HG02981 (cell line): ENCODE data around the gene DNAH3.
"Not testable (repeated sequence)": the region's sequence is repeated elsewhere in the genome, so short reads cannot be mapped to it uniquely, and the experiment has no call there.

ENCODE experiments used
- ATAC-seq: cut with Tn5 transposase; IDR thresholded peaks from one replicate; pipeline ENCODE4 v1.9.1; 2021; ENCODE audit warnings: mild to moderate bottlenecking, moderate library complexity; ENCODE audit not compliant: unreplicated experiment

DNAH3 gene

GRCh38 chr16:20948444-20948843 is 202.2 kb downstream of the DNAH3 start:
- no peak for ATAC-seq

GRCh38 chr16:20946015-20946629 is 204.5 kb downstream of the DNAH3 start:
- ATAC-seq, result no peak

DNA sequence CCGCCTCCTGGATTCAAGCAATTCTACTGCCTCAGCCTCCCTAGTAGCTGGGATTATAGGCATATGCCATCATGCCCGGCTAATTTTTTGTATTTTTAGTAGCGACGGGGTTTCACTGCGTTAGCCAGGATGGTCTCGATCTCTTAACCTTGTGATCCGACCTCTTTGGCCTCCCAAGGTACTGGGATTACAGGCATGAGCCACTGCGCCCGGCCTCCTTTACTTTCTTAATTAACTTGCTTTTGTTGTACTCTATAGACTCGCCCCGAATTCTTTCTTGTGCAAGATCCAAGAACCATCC is 205.1 kb downstream of the DNAH3 start:
- ATAC-seq, result not testable (repeated sequence)

DNA sequence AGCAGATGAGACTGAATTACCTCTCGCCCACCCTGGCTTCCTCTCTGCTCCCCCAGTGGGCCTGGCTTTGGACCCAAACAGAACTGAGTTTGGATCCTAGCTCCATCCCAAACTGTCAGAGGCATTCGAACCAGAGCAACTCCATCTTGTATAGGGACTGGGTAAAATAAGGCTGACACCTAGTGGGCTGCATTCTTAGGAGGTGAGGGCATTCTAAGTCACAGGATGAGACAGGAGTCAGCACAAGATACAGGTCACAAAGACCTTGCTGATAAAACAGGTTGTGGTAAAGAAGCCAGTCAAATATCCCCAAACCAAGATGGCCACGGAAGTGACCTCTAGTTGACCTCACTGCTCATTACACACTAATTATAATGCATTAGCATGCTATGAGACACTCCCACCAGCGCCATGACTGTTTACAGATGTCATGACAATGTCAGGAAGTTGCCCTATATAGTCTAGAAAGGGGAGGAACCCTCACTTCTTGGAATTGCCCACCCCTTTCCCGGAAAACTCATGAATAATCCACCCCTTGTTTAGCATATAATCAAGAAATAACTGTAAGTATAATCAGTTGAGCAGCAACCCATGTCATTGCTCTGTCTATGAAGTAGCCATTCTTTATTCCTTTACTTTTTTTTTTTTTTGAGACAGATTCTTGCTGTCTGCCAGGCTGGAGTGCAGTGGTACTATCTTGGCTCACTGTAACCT is 205.6 kb downstream of the DNAH3 start:
- ATAC-seq, result no peak

GRCh38 chr16:20942256-20942655 is 208.4 kb downstream of the DNAH3 start:
- ATAC-seq, result no peak

- no peak for ATAC-seq
These were observed 209.1 kb downstream of the DNAH3 start for GRCh38 chr16:20941636-20941926.

- ATAC-seq, result no peak
These were observed 209.6 kb downstream of the DNAH3 start for GRCh38 chr16:20940871-20941635.

DNA sequence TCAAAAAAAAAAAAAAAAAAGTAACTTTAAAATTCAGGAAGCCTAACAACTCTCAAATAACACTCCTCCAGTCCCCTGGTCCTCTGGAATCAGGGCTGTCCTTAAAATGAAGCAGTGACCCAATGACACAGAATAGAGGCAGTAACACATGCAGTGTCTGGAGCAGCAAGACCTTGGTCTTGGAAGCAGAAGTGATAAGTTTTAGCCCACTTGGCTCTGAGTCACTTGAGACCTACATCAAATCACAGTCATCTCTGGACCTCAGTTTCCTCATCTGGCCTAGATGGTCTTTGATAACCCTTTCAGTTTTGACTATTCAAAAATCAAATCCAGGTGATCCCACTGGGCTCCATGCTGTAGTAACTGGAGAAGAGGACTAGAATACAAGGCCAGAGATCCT is 211.0 kb downstream of the DNAH3 start:
- no peak for ATAC-seq

- ATAC-seq, result no peak
These were observed 212.2 kb downstream of the DNAH3 start for GRCh38 chr16:20938426-20938825.

DNA sequence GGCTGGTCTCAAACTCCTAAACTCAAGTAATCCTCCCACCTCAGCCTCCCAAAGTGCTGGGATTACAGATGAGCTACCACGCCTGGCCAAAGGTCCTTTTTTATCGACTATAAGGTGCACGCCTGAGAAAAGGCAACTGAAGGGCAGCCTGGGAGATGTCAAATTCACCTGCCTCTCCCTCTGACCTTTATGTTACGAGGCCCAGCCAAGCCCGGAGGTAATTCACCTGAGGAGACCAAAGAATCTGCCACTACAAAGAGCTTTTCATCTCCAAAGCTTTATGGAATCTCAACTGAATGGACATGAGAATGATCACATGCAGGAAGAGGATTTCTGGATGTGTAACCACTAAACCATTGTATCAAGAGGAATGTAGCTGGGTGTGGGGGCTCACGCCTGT is 212.9 kb downstream of the DNAH3 start:
- ATAC-seq, result no peak

- no peak for ATAC-seq
These were observed 217.1 kb downstream of the DNAH3 start for GRCh38 chr16:20933589-20933988.

- no peak for ATAC-seq
These were observed 219.5 kb downstream of the DNAH3 start for GRCh38 chr16:20931066-20931600.

DNA sequence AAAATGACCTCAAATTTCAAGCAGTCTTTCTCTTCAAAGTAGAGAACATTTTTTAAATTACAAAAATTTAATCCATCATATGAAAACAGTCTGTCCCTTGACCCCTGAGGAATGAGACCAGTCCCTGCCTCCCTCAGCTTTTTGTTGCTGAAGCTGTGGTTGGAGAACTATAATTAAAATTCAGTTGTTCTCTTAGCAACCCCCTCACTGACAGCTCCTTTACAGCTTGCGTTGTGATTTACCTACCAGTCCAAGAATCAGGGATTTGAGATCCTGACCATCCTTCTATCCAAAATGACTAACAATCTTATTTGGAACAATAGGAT is 220.3 kb downstream of the DNAH3 start:
- ATAC-seq, result no peak

- ATAC-seq, result not testable (repeated sequence)
These were observed 220.8 kb downstream of the DNAH3 start for GRCh38 chr16:20929676-20930364.

GRCh38 chr16:20928774-20929411 is 221.8 kb downstream of the DNAH3 start:
- ATAC-seq, result no peak

GRCh38 chr16:20925751-20926150 is 224.9 kb downstream of the DNAH3 start:
- ATAC-seq, result no peak

GRCh38 chr16:20923876-20924275 is 226.8 kb downstream of the DNAH3 start:
- no peak for ATAC-seq

DNA sequence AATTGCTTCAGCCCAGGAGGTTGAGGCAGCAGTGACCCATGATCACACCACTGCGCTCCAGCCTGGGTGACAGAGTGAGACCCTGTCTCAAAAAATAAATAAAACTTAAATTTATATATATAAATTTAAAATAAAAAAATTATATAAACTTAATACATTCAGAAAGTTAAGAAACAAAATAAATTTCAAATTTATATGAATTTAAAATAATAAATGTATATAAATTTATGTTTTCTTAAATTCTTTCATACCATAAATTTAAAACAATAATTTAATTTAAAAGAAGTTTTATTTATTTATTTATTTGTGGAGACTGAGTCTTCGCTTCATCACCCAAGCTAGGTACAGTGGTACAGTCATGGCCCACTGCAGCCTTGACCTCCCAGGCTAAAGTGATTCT is 229.8 kb downstream of the DNAH3 start:
- no peak for ATAC-seq

DNA sequence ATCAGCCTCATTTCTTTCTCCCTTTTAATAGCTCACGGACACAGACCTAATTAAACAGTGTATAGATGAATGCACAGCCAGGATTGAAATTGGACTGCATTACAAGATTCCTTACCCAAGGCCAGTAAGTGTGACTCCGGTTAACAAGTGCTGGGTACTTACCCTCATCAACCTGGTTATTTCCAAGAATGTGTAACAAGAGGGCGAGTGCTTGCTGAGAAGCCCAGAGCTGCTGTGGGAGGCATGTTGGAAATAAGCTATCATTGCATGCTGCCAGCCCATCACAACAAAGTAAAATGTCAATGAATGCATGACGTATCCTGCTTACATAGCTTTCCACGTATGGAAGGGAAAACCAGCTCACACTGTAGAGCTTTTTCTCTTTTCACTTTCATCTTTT is 230.6 kb downstream of the DNAH3 start:
- no peak for ATAC-seq

DNA sequence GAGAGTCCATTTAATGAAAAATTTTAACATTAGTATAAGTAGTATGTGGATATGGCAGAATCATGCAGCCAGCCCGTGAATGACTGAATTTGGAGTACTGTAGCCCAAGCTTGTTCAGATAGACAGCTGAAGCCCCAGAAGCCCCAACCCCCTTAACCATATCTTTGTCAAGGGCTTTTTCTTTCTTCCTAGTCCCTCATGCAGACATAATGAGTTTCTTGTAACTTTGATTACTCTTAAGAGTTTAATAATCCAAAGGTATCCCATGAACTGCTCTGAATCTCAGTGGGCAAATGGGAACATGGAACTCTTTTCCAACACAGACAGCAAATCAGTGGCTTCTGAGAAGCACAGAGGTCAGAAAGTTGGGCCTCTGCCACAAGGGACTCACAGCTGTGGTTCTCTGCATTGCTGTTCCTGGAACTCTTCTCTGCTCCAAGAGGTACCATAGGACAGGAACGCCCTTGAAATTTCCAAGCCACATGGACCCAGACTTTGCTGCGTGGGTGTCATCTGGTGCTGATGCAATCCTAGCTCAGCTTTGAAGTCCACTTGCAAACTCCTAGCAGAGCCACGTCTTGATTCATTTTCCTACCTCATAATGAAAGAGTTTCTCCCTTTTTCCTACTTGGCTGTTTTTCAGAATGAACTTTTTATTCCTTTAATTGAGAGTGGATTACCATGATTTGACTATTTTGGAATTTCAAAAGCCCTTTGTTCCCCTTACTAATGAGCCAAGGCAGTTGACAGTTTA is 232.0 kb downstream of the DNAH3 start:
- no peak for ATAC-seq

DNA sequence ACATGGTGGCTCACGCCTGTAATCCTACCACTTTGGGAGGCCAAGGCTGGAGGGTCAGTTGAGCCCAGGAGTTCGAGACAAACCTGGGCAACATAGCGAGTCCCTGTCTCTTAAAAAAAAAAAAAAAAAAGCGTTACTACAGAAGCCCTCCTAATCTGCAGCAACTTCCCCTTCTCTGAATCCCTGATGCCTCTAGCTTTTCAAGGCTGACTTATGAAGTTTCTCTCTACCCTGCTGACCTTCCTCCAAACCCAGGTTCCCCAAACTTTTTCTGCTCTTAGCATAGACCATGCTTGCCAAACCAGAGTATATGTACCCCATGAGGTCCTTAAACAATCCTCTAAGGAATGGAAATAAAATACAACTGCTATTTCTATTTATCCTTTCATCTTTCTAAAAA is 233.7 kb downstream of the DNAH3 start:
- no peak for ATAC-seq
